Activated T-helper 2 cell treated with anti-CD3 and anti-CD28 coated beads, Interferon-gamma antibody, Interleukin-2, Interleukin-4, amounts not matched to agents 10 μg/mL and 5 μg/mL and 100 μg/mL, durations not matched to agents 14 hours and 24 hours and 36 hours (primary cell): ENCODE measurements around the gene WDR81. TPM values are rescaled to one million over a fixed set of nuclear protein-coding genes. Genes with fewer than 3 reads are reported as not detected.

Source experiments
- DNase-seq: peaks from one replicate; pipeline ENCODE4 v3.0.0; 2021; ENCODE audit warnings: low spot score
- H3K27ac Mint-ChIP-seq: one replicate; pipeline ENCODE4 v1.8.0; 2021; ENCODE audit warnings: mixed read lengths
- H3K27me3 Mint-ChIP-seq: one replicate; pipeline ENCODE4 v1.8.0; 2021; ENCODE audit warnings: low read depth, mixed read lengths
- H3K36me3 Mint-ChIP-seq: one replicate; pipeline ENCODE4 v1.8.0; 2021; ENCODE audit warnings: low read depth, mixed read lengths
- H3K4me1 Mint-ChIP-seq: one replicate; pipeline ENCODE4 v1.8.0; 2021; ENCODE audit warnings: low read depth, mixed read lengths
- H3K4me3 Mint-ChIP-seq: one replicate; pipeline ENCODE4 v1.8.0; 2021; ENCODE audit warnings: low read depth, mild to moderate bottlenecking, moderate library complexity, mixed read lengths
- H3K9me3 Mint-ChIP-seq: one replicate; pipeline ENCODE4 v1.8.0; 2021; ENCODE audit warnings: mixed read lengths
- intact Hi-C: fragments of 100-400 bp; cut with micrococcal nuclease; formaldehyde crosslinking; loops from one replicate; pipeline ENCODE4 v1.15.1; 2023
- total RNA-seq: library from RNA; stranded (reverse); gene quantifications from 2 replicates; pipeline ENCODE4 v1.2.3, GENCODE V29; 2022

Gene WDR81
- total RNA-seq, 1 donor from 2014 or later, result 17.3 TPM

- Mint-ChIP-seq H3K4me3 (no peak overlapping the region), H3K36me3 (peaks cover 22% of the 10 kb centered on the region), H3K27ac (no peak overlapping the region), H3K9me3 (no peaks in the 10 kb centered on the region), H3K27me3 (no peaks in the 10 kb centered on the region), H3K4me1 (peaks cover under 1% of the 10 kb centered on the region)
- intact Hi-C loops, result no loop called here
- DNase-seq, result no peak
These were observed 50.1 kb downstream of the WDR81 start for GRCh38 chr17:1774390-1775176.

DNA sequence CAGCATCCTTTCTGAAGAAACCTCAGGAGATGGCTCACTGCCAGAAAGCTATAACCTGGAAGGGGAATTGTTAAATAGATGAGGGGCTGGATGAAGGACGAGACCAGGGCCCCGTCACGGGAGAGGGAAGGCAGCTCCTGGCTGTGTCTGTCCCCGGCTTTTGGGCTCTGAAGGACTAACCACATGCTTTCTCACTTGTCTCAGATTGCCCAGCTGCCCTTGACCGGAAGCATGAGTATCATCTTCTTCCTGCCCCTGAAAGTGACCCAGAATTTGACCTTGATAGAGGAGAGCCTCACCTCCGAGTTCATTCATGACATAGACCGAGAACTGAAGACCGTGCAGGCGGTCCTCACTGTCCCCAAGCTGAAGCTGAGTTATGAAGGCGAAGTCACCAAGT, 51.8 kb downstream of the WDR81 start:
- no peaks in the 10 kb centered on the region for H3K27me3 Mint-ChIP-seq
- intact Hi-C loops, result no loop called here
- H3K4me3 Mint-ChIP-seq, result no peak overlapping the region
- DNase-seq, result no peak
- H3K4me1 Mint-ChIP-seq, result no peaks in the 10 kb centered on the region
- no peak overlapping the region for H3K27ac Mint-ChIP-seq
- no peaks in the 10 kb centered on the region for H3K9me3 Mint-ChIP-seq
- peaks cover 27% of the 10 kb centered on the region for H3K36me3 Mint-ChIP-seq

- no peaks in the 10 kb centered on the region for H3K4me1 Mint-ChIP-seq
- H3K4me3 Mint-ChIP-seq, result no peak overlapping the region
- H3K36me3 Mint-ChIP-seq, result peaks cover 29% of the 10 kb centered on the region
- H3K9me3 Mint-ChIP-seq, result no peaks in the 10 kb centered on the region
- no peaks in the 10 kb centered on the region for H3K27me3 Mint-ChIP-seq
- no peak overlapping the region for H3K27ac Mint-ChIP-seq
- no peak for DNase-seq
- intact Hi-C loops, result no loop called here
These were observed 52.4 kb downstream of the WDR81 start for GRCh38 chr17:1776857-1777256.

DNA sequence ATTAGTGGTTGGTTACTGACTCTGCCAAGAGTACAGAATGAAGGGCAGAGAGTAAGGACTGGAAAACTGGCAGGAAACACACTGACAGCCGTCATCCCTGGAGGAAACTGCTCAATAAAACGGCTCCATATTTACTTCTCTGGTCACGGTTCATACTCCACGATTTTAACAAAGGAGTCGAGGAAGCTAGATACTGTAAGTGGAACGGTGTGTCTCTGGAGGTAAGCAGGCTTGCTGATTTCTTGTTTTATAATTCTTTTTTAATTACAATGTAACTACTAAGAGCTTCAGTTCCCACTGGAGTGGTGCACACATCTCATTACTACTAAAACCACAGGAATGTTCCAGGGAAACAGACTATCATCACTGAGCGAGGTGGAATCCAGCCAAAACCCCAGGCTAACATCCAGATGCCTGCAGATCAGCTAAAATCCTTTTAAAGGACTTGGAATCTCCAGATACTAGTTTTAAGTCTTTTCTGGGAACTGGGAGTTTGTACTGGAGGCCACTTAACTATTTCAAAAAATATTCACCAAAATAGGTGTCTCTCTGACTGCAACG, 55.1 kb downstream of the WDR81 start:
- H3K27ac Mint-ChIP-seq, result no peak overlapping the region
- H3K27me3 Mint-ChIP-seq, result no peaks in the 10 kb centered on the region
- no peaks in the 10 kb centered on the region for H3K4me1 Mint-ChIP-seq
- peaks cover 53% of the 10 kb centered on the region for H3K36me3 Mint-ChIP-seq
- H3K9me3 Mint-ChIP-seq, result no peaks in the 10 kb centered on the region
- no peak overlapping the region for H3K4me3 Mint-ChIP-seq
- intact Hi-C loops, result no loop called here
- no peak for DNase-seq

DNA sequence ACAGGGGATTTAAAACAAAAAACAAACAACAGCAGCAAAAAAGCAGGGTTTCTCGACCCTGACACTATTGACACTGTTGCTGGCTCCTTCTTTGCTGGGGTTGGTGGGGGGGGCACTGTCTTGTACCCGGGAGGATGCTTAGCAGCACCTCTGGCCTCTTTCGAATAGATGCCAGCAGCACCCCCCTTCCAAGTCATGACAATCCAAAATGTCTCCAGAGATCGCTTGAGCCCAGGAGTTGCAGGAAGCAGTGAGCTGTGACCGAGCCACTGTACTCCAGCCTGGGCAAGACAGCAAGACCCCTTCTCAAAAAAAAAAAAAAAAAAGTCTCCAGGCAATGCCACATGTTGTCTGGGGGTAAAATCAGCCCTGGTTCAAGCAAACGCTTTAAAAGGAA, 57.7 kb downstream of the WDR81 start:
- Mint-ChIP-seq H3K9me3 (no peaks in the 10 kb centered on the region), H3K36me3 (peaks cover 60% of the 10 kb centered on the region), H3K27me3 (no peaks in the 10 kb centered on the region), H3K4me1 (no peaks in the 10 kb centered on the region), H3K4me3 (no peak overlapping the region), H3K27ac (no peak overlapping the region)
- intact Hi-C loops, result no loop called here
- DNase-seq, result no peak

DNA sequence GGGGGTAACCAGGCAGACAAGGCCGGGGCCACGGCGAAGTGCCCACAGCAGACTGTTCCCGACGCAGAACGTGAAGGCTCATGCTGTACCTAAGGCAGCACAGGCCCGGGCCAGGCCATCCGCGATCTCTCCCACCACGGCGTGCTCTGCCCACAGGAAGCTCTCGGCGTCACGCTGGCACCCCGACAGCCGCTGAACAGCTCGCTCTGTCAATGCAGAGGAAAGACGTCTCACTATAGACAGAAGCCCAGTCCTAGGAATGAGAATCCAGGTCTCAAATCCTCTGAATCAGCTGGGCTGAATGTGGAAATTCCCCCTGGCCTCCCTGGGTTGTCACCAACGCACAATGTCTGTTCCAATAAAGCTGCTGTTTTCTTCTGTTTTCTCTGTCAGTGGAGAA, 58.8 kb downstream of the WDR81 start:
- Mint-ChIP-seq H3K36me3 (peaks cover 60% of the 10 kb centered on the region), H3K4me1 (no peaks in the 10 kb centered on the region), H3K4me3 (no peak overlapping the region), H3K27ac (no peak overlapping the region), H3K9me3 (no peaks in the 10 kb centered on the region), H3K27me3 (no peaks in the 10 kb centered on the region)
- DNase-seq, result no peak
- intact Hi-C loops, result no loop called here

GRCh38 chr17:1783834-1784611, 59.5 kb downstream of the WDR81 start:
- H3K9me3 Mint-ChIP-seq, result no peaks in the 10 kb centered on the region
- H3K4me3 Mint-ChIP-seq, result no peak overlapping the region
- H3K27me3 Mint-ChIP-seq, result no peaks in the 10 kb centered on the region
- no peaks in the 10 kb centered on the region for H3K4me1 Mint-ChIP-seq
- intact Hi-C loops, result no loop called here
- H3K36me3 Mint-ChIP-seq, result peaks cover 60% of the 10 kb centered on the region
- H3K27ac Mint-ChIP-seq, result no peak overlapping the region
- no peak for DNase-seq

- Mint-ChIP-seq H3K9me3 (no peaks in the 10 kb centered on the region), H3K4me3 (no peak overlapping the region), H3K27ac (no peak overlapping the region), H3K27me3 (no peaks in the 10 kb centered on the region), H3K36me3 (peaks cover 53% of the 10 kb centered on the region), H3K4me1 (no peaks in the 10 kb centered on the region)
- intact Hi-C loops, result no loop called here
- DNase-seq, result no peak
These were observed 61.4 kb downstream of the WDR81 start for GRCh38 chr17:1785930-1786329.

DNA sequence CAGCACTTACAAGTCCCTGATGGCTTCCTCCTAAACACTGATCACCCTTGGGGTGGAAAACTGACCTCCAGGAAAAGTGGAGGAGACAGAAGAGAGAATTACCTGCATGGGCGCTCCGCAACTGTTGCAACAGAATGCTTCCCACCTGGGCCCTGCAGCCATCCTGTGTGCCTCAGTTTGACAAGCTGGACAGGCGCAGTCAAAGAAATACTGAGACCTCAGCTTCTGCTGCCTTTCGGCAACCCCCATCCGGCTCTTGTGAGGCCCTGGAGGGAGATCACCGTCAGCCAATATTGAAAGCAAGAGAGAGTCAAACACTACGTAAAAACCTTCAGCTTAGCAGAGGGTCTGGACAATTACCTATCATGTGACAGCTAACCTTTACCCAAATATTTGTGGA, 62.2 kb downstream of the WDR81 start:
- intact Hi-C loops, result no loop called here

GRCh38 chr17:1787301-1787902, 62.9 kb downstream of the WDR81 start:
- H3K4me3 Mint-ChIP-seq, result no peak overlapping the region
- H3K4me1 Mint-ChIP-seq, result no peaks in the 10 kb centered on the region
- no peaks in the 10 kb centered on the region for H3K27me3 Mint-ChIP-seq
- intact Hi-C loops, result no loop called here
- H3K36me3 Mint-ChIP-seq, result peaks cover 50% of the 10 kb centered on the region
- H3K9me3 Mint-ChIP-seq, result no peaks in the 10 kb centered on the region
- no peak for DNase-seq
- no peak overlapping the region for H3K27ac Mint-ChIP-seq

More for the DNA sequence above, 62.2 kb downstream of the WDR81 start:
- H3K27me3 Mint-ChIP-seq, result no peaks in the 10 kb centered on the region
- no peak overlapping the region for H3K4me3 Mint-ChIP-seq
- H3K36me3 Mint-ChIP-seq, result peaks cover 57% of the 10 kb centered on the region
- H3K4me1 Mint-ChIP-seq, result no peaks in the 10 kb centered on the region
- no peak for DNase-seq
- no peak overlapping the region for H3K27ac Mint-ChIP-seq
- H3K9me3 Mint-ChIP-seq, result no peaks in the 10 kb centered on the region
